Iris pigment epithelial cell (primary cell): ENCODE data around the gene WWTR1.

Experiments
- DNase-seq: peaks from one replicate; pipeline ENCODE4 v3.0.0-alpha.2; 2011; ENCODE audit warnings: low read depth

The WWTR1 gene

GRCh38 chr3:149566292-149566975 lies 91.4 kb downstream of the WWTR1 start:
- peak; percentile 47 for DNase-seq

- peak; percentile 64 for DNase-seq
Measured at GRCh38 chr3:149564079-149564478, 93.7 kb downstream of the WWTR1 start.

- no peak for DNase-seq
Measured at GRCh38 chr3:149563114-149563513, 94.7 kb downstream of the WWTR1 start.

- DNase-seq, result no peak
Measured at GRCh38 chr3:149560617-149561016, 97.2 kb downstream of the WWTR1 start.

GRCh38 chr3:149560001-149560400 lies 97.8 kb downstream of the WWTR1 start:
- DNase-seq, result no peak

GRCh38 chr3:149559525-149559924 lies 98.3 kb downstream of the WWTR1 start:
- DNase-seq, result no peak

- DNase-seq, result no peak
Measured at GRCh38 chr3:149555927-149556326, 101.9 kb downstream of the WWTR1 start.

GRCh38 chr3:149554826-149555225 lies 103.0 kb downstream of the WWTR1 start:
- peak; percentile 74 for DNase-seq

- DNase-seq, result peak; percentile 85
Measured at GRCh38 chr3:149553781-149554451, 103.9 kb downstream of the WWTR1 start.

GRCh38 chr3:149552700-149553099 lies 105.1 kb downstream of the WWTR1 start:
- DNase-seq, result no peak

- DNase-seq, result no peak
Measured at GRCh38 chr3:149551500-149551899, 106.3 kb downstream of the WWTR1 start.

GRCh38 chr3:149548669-149549065 lies 109.2 kb downstream of the WWTR1 start:
- DNase-seq, result no peak

GRCh38 chr3:149547954-149548668 lies 109.7 kb downstream of the WWTR1 start:
- DNase-seq, result peak; percentile 93

GRCh38 chr3:149547413-149547812 lies 110.4 kb downstream of the WWTR1 start:
- peak; percentile 55 for DNase-seq

- DNase-seq, result no peak
Measured at GRCh38 chr3:149545049-149545448, 112.8 kb downstream of the WWTR1 start.

- DNase-seq, result peak; percentile 70
Measured at GRCh38 chr3:149542375-149543312, 115.2 kb downstream of the WWTR1 start.

- DNase-seq, result peak; percentile 55
Measured at GRCh38 chr3:149541091-149541491, 116.7 kb downstream of the WWTR1 start.

- DNase-seq, result no peak
Measured at GRCh38 chr3:149538371-149538770, 119.5 kb downstream of the WWTR1 start.

GRCh38 chr3:149536429-149536828 lies 121.4 kb downstream of the WWTR1 start:
- DNase-seq, result peak; percentile 40

GRCh38 chr3:149535333-149535685 lies 122.5 kb downstream of the WWTR1 start:
- no peak for DNase-seq

- peak; percentile 74 for DNase-seq
Measured at GRCh38 chr3:149534671-149535332, 123.0 kb downstream of the WWTR1 start.
